ENCODE measurements around the gene PIGP.

PIGP gene

GRCh38 chr21:37071561-37072273 lies 1.2 kb downstream of the PIGP start:
- no peak for DNase-seq (ENCODE audit: extremely low spot score)
- CTCF ChIA-PET, result interaction anchor here (0.8 to 1.5 kb wide), 2 partner anchors 11 to 50 kb away, joined by 3 read pairs; no protein-coding TSS in a partner anchor
- no peak for TF ChIP-seq ELF4 (IDR thresholded peaks at IDR 0.05)
- POLR2A ChIA-PET, result interaction anchor here (1.2 to 2.6 kb wide), 5 partner anchors 9 to 95 kb away, joined by 3 to 12 read pairs (median 5); no protein-coding TSS in a partner anchor

- DNase-seq (ENCODE audit: extremely low spot score), result no peak
- POLR2A ChIA-PET, result no interaction called here
- TF ChIP-seq FOXM1 (IDR thresholded peaks at IDR 0.05; ENCODE audit: borderline replicate concordance) (no peak), L3MBTL2 (conservative IDR thresholded peaks at IDR 0.05) (no peak), CTBP1 (IDR thresholded peaks at IDR 0.05; ENCODE audit: borderline replicate concordance) (no peak), LEF1 (IDR thresholded peaks at IDR 0.05; ENCODE audit: borderline replicate concordance) (no peak), ELF4 (IDR thresholded peaks at IDR 0.05) (no peak), SUZ12 (IDR thresholded peaks at IDR 0.05) (no peak), PKNOX1 (IDR thresholded peaks at IDR 0.05) (no peak), HDGF (IDR thresholded peaks at IDR 0.05; ENCODE audit: borderline replicate concordance) (no peak), TARDBP (IDR thresholded peaks at IDR 0.05) (no peak), FOXA1 (IDR thresholded peaks at IDR 0.05) (no peak), FOXK2 (IDR thresholded peaks at IDR 0.05) (no peak), BHLHE40 (IDR thresholded peaks at IDR 0.05; ENCODE audit: borderline replicate concordance) (no peak), NFRKB (IDR thresholded peaks at IDR 0.05) (no peak), SP1 (IDR thresholded peaks at IDR 0.05) (no peak), ARNT (IDR thresholded peaks at IDR 0.05) (no peak), ZNF384 (IDR thresholded peaks at IDR 0.05) (no peak)
- CTCF ChIA-PET, result interaction anchor here (1.0 to 1.7 kb wide), 2 partner anchors 19 to 89 kb away, joined by 3 to 4 read pairs; no protein-coding TSS in a partner anchor
Observed at GRCh38 chr21:37065561-37066177, 7.2 kb downstream of the PIGP start.

- CTCF ChIA-PET, result interaction anchor here (1.0 kb wide), 1 partner anchor 18 kb away, joined by 3 read pairs; no protein-coding TSS in a partner anchor
- DNase-seq (ENCODE audit: extremely low spot score), result no peak
- POLR2A ChIA-PET, result no interaction called here
- TF ChIP-seq FOXK2 (IDR thresholded peaks at IDR 0.05) (no peak), PKNOX1 (IDR thresholded peaks at IDR 0.05) (no peak), ELF4 (IDR thresholded peaks at IDR 0.05) (no peak), CTBP1 (IDR thresholded peaks at IDR 0.05; ENCODE audit: borderline replicate concordance) (no peak), BHLHE40 (IDR thresholded peaks at IDR 0.05; ENCODE audit: borderline replicate concordance) (no peak), ZNF384 (IDR thresholded peaks at IDR 0.05) (no peak), FOXA1 (IDR thresholded peaks at IDR 0.05) (no peak), FOXM1 (IDR thresholded peaks at IDR 0.05; ENCODE audit: borderline replicate concordance) (no peak), ARNT (IDR thresholded peaks at IDR 0.05) (no peak), LEF1 (IDR thresholded peaks at IDR 0.05; ENCODE audit: borderline replicate concordance) (no peak)
Observed at GRCh38 chr21:37064841-37065240, 8.0 kb downstream of the PIGP start.

- DNase-seq (ENCODE audit: extremely low spot score), result no peak
- ChIA-PET POLR2A (interaction anchor here (2.4 kb wide), 1 partner anchor 8 kb away, joined by 7 read pairs; no protein-coding TSS in a partner anchor), CTCF (no interaction called here)
- TF ChIP-seq ZNF384 (IDR thresholded peaks at IDR 0.05) (no peak), FOXA1 (IDR thresholded peaks at IDR 0.05) (no peak), ARNT (IDR thresholded peaks at IDR 0.05) (no peak), SP1 (IDR thresholded peaks at IDR 0.05) (no peak), LEF1 (IDR thresholded peaks at IDR 0.05; ENCODE audit: borderline replicate concordance) (no peak), FOXK2 (IDR thresholded peaks at IDR 0.05) (no peak), FOXM1 (IDR thresholded peaks at IDR 0.05; ENCODE audit: borderline replicate concordance) (no peak), SUZ12 (IDR thresholded peaks at IDR 0.05) (no peak), PKNOX1 (IDR thresholded peaks at IDR 0.05) (no peak), CTBP1 (IDR thresholded peaks at IDR 0.05; ENCODE audit: borderline replicate concordance) (no peak), HDGF (IDR thresholded peaks at IDR 0.05; ENCODE audit: borderline replicate concordance) (no peak), BHLHE40 (IDR thresholded peaks at IDR 0.05; ENCODE audit: borderline replicate concordance) (no peak), L3MBTL2 (conservative IDR thresholded peaks at IDR 0.05) (no peak), TARDBP (IDR thresholded peaks at IDR 0.05) (no peak), ELF4 (IDR thresholded peaks at IDR 0.05) (no peak), NFRKB (IDR thresholded peaks at IDR 0.05) (no peak)
Observed at GRCh38 chr21:37063433-37063832, 9.4 kb downstream of the PIGP start.

GRCh38 chr21:37062593-37062935 lies 10.3 kb downstream of the PIGP start:
- no peak for DNase-seq (ENCODE audit: extremely low spot score)
- POLR2A ChIA-PET, result interaction anchor here (2.4 kb wide), 1 partner anchor 9 kb away, joined by 7 read pairs; no protein-coding TSS in a partner anchor
- CTCF ChIA-PET, result no interaction called here
- TF ChIP-seq CTBP1 (IDR thresholded peaks at IDR 0.05; ENCODE audit: borderline replicate concordance) (no peak), BHLHE40 (IDR thresholded peaks at IDR 0.05; ENCODE audit: borderline replicate concordance) (no peak), FOXK2 (IDR thresholded peaks at IDR 0.05) (no peak), NFRKB (IDR thresholded peaks at IDR 0.05) (no peak), LEF1 (IDR thresholded peaks at IDR 0.05; ENCODE audit: borderline replicate concordance) (no peak), SUZ12 (IDR thresholded peaks at IDR 0.05) (no peak), SP1 (IDR thresholded peaks at IDR 0.05) (no peak), PKNOX1 (IDR thresholded peaks at IDR 0.05) (no peak), FOXM1 (IDR thresholded peaks at IDR 0.05; ENCODE audit: borderline replicate concordance) (no peak), ZNF384 (IDR thresholded peaks at IDR 0.05) (no peak), L3MBTL2 (conservative IDR thresholded peaks at IDR 0.05) (no peak), ARNT (IDR thresholded peaks at IDR 0.05) (no peak)
